Stimulated activated naive CD4-positive, alpha-beta T cell treated with Interleukin-2 at 50 U/mL for 16 hours (primary cell): ENCODE results near the gene ZNF35.
A peak's percentile ranks its signal among the peaks of the same experiment; 100 is the strongest.
"Not testable (repeated sequence)": the region's sequence is repeated elsewhere in the genome, so short reads cannot be mapped to it uniquely, and the experiment has no call there.

Experiments
- DNase-seq: peaks from one replicate; lab custom pipeline; 2025; lab: John Stamatoyannopoulos, UW

ZNF35 gene

GRCh38 chr3:44648564-44649229 is at the start of gene ZNF35:
Gene ZNF35 (plus strand): TSS chr3:44648732. CDS start chr3:44651068, 2,336 bp downstream.
- peak; percentile 11 for DNase-seq

- DNase-seq: no peak
Observed at GRCh38 chr3:44601749-44602148, 46.8 kb upstream of the ZNF35 start.

DNA sequence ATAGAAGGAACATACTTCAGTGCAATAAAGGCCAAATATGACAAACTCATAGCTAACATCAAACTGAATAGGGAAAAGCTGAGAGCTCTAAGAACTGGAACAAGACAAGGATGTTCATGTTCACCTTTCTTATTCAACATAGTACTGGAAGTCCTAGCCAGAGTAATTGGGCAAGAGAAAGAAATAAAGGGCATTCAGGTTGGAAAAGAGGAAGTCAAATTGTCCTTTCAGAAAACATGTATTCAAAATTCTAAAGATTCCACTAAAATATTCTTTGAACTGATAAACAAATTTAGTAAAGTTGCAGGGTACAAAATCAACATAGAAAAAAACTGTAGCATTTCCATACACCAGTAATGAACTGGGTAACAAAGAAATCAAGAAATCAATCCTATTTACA is 35.9 kb upstream of the ZNF35 start:
- no peak for DNase-seq

DNA sequence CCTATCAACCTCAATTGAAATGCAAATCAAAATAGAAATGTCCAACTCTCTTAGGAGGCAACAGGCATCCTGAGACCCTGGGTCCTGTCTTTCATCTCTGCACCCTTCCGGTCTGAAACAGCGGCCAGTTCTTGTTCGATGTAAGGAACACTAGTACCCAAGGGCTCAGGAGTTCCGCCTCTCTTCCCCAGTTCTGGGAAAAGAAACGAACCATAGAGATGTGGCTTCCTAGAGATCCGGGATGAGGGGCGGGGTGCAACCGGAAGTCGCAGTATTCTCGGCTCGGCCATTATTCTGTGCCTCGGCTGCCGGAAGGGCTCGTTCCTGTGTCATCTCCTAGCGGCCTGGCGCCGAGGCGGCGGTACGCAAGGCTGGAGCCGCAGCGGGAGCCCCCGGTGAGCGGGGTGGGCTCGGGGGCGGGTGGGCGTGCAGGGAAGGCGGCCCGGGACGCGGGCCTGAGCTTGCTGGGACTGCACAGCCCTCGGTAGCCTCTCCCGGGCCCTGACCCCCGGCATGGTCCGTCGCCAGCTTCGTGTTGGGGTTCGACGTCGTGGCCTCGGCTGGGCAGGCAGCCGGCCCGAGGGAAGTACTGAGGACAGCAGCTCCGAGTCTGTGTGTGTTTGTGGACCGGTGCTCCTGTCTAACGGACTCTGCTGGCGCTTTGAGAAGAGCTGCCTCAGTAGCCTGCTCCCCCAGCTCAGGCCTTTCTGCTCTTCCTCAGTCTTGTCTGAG is 23.6 kb upstream of the ZNF35 start, which contains the start of gene ZNF197:
ZNF197 (plus strand) TSS at position 288 of the 732 bp plus-strand sequence. CDS start 4,119 bp downstream, outside the sequence.
- peak; percentile 34 for DNase-seq

- DNase-seq: no peak
Observed at GRCh38 chr3:44628716-44629115, 19.8 kb upstream of the ZNF35 start.

- no peak for DNase-seq
Observed at GRCh38 chr3:44632193-44632592, 16.3 kb upstream of the ZNF35 start.

DNA sequence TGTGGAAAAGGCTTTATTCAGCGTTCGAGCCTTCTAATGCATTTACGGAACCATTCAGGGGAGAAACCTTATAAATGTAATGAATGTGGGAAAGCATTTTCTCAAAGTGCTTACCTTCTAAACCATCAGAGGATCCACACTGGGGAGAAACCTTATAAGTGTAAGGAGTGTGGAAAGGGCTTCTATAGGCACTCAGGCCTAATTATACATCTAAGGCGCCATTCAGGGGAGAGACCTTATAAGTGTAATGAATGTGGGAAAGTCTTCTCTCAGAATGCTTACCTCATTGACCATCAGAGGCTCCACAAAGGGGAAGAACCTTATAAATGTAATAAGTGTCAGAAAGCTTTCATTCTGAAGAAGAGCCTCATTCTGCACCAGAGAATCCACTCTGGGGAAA is 6.2 kb upstream of the ZNF35 start:
- DNase-seq: no peak

- DNase-seq: no peak
Observed at GRCh38 chr3:44643024-44643423, 5.5 kb upstream of the ZNF35 start.

DNA sequence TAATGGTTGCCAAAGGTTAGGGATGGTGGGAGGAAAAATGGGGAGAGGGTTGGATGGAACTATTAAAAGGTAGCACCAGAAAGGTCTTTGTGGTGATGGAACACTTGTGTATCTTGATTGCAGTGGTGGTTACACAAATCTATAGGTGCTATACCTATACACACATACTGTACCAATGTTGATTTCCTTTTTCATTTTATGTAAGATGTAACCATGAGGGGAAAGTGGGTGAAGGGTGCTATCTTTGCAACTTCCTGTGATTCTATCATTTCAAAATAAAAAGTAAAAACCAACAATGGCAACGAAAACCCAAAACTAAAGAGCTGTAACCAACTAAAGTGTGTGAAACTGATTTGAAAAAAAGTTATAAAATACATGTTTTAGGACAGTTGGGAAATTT is 761 bp upstream of the ZNF35 start:
- DNase-seq: no peak

GRCh38 chr3:44649709-44650108 is 1.2 kb downstream of the ZNF35 start:
- DNase-seq: no peak

DNA sequence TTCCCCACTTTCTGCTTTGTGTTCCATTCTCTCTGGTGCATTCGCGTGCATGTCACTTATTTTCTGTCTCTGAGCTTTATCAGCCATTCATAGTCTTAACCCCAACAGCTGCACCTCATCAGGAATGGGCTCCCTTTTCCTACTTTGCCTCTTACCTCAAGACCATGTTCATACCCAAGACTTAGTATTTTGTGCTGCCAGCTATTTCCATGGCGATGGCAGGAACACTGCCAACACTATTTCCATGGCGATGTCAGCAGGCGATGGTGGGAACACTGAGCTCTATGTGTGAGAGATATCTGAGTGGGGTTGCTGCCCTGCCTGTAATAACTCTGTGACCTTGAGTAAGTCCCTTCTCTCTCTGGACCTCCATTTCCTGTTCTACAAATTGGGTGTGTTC is 5.5 kb downstream of the ZNF35 start:
- DNase-seq: no peak

DNA sequence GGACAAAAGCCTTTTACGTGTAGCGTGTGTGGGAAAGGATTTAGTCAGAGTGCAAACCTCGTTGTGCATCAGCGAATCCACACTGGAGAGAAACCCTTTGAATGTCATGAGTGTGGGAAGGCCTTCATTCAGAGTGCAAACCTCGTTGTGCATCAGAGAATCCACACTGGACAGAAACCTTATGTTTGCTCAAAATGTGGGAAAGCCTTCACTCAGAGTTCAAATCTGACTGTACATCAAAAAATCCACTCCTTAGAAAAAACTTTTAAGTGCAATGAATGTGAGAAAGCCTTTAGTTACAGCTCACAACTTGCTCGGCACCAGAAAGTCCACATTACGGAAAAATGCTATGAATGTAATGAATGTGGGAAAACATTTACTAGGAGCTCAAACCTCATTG is 10.5 kb downstream of the ZNF35 start:
- no peak for DNase-seq

GRCh38 chr3:44659434-44659833 is 10.9 kb downstream of the ZNF35 start:
- no peak for DNase-seq

DNA sequence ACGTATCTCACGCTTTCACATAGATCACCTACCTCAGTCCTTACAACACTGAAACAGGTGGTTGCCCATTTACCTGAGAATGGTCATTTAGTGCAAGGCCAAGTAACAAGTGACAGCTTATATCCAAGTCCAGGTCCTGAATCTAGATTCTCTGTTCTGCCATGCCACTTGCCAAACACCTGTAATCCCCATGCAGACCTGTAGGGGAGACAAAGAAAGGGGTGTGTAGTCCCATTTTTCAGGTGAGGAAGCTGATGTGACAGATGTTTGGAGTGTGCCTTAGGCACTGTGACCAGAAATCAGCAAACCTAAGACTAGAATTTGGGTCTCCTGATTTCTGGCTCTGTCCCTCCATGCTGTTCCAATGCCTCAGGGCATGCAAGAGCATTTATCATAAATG is 12.7 kb downstream of the ZNF35 start:
- DNase-seq: no peak

DNA sequence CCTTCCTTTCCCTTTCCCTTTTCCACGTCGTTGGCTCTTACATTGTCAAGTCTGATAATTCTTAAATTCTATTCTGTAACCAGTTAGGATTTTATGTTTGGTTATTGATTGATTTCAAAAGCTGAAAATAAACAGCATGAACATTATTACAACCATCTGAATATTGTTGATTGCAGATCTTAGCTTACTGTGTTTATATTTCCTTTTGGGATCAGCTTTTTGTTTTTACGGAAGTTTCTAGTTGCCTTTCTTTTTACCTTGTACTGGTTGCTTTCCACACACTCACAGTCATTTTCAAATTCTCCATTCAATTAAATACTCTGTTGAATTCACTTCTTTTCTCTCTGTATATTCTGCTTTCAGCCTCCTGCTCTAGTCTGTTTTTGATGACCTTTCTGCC is 16.6 kb downstream of the ZNF35 start:
- no peak for DNase-seq

DNA sequence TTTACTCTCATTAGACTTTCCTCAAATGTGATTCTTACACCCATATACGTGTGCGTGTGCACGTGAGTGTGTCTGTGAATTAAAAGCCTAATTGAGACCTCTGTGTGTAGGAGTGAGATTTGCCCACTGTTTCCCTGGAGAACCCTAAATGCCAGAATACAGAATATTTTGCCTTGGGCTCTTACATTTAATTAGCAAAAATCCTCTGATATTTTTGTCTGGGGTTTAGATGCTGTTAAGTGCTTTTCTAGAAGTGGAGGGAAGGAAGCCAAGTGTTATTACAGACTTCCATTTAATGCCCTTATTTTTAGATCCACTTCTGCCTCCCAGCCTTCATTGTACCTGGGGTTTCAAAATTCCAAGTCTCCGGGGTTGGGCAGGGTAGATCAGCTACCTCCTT is 17.8 kb downstream of the ZNF35 start:
- DNase-seq: no peak

DNA sequence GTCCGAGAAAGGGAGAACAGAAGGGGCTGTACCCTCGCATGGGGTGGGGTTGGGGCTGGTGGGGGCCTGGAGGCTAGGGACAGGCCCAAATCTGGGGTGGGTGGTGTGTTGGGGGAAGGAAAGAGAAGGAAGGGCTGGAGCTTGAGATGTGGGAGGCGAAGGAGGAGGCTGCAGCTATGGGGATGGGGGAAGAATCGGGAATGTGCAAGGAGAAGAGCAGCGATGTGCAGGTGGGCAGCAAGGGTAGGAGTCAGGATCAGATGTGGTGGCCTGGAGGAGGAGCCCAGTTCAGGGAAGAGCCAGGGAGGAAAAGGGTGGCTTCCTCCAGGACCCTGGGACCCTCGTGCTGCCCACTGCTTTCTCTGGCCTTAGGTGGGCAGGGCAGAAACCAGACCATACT is 21.2 kb downstream of the ZNF35 start:
- no peak for DNase-seq

DNA sequence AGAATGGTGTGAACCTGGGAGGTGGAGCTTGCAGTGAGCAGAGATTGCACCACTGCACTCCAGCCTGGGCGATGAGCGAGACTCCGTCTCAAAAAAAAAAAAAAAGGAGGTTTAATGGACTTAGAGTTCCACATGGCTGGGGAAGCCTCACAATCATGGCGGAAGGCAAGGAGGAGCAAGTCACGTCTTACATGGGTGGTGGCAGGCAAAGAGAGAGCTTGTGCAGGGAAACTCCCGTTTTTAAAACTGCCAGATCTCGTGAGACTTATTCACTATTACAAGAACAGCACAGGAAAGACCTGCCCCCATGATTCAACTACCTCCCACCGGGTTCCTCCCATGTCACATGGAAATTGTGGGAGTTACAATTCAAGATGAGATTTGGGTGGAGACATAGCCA is 24.9 kb downstream of the ZNF35 start:
- DNase-seq: not testable (repeated sequence)

DNA sequence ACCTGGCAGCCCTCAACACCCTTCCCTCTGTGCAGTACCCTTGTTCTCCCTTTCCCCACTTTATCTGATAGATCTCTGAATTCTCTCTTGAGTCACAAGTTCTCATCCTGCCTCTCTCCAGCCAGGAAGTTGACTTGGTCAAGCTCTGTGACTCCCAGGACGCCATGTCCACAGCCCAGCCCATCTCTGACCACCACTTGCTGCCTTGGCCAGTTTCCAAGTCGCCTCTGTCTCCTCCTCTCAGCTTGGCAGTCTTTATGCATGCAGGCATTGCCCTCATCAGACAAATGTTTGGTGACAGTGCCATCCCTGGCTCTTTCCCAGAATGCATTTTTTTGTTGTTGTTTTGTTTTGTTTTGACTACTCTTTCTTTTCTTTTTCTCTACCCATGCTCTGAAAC is 25.7 kb downstream of the ZNF35 start:
- no peak for DNase-seq

- no peak for DNase-seq
Observed at GRCh38 chr3:44678480-44679116, 30.1 kb downstream of the ZNF35 start.

DNA sequence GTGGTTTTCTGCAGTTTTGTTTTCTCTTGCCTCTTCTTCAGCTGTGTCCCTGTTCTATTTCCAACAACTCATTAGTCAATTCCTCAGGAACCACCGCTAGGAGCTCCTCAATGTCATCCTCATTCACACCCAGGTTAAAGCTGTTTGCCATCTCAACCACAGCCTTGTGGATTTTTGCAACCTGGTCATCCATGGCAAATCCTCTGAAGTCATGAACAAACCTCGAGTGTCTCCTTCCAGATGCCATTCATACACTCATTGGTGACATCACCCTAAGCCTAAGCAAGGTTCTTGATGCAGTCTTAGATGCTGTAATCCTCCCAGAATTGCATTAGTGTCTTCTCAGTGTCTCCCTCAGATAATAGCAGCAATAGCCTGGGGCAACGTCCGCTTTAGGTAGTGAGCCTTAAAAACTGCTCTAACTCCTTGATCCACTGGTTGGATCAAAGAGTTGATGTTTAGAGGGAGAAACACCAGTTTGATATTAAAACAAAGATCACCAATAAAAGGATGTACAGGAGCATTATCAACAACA is 32.5 kb downstream of the ZNF35 start:
- no peak for DNase-seq

DNA sequence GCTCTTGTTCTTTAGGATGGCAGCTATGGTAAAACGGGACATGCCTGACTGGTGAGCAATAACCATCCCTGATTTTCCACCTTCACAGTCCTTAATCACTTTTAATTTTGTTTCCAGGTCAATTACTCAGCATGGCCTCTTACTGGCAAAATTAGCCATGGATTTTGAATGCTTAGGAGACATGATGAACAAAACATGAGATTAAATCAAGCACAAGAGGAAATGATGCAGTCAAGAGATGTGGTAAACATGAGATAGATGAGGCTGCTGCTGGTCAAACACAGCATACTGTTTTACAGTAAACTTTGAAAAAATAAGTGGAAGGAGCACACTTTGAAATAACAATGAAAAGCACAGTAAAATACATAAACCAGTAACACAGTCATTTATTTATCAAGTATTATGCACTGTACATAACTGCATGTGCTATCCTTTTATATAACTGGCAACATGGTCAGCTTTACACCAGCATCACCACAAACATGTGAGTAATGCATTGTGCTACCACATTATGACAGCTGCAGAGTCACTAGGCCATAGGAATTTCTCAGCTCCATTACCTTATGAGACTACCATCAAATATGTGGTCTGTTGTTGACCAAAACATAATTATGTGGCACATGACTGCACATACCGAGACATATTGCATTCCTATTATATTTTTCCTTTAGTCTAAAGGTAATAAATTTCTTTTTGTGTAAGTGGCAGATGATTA is 33.8 kb downstream of the ZNF35 start:
- DNase-seq: no peak
